GM23338 (cell line): Measurements from ENCODE around the gene FBXL14.

Experiments
- CTCF ChIP-seq, 2 experiments: fragments of 200-600 bp in 1 of 2; sonication (generic) in 1 of 2; conservative IDR thresholded peaks; 2 replicates each; pipeline versions ENCODE4 v1.5.1 to v1.6.1; 2016 to 2017; ENCODE audit warnings: antibody characterized with exemption in 2 of 2, low read depth in 2 of 2, mild to moderate bottlenecking in 2 of 2, moderate library complexity in 1 of 2
- ETS1 ChIP-seq: IDR thresholded peaks from 2 replicates; pipeline ENCODE4 v1.6.1; 2016; ENCODE audit warnings: antibody characterized with exemption
- EZH2 ChIP-seq: fragments of 200-600 bp; sonication (generic); IDR thresholded peaks from one replicate; pipeline ENCODE4 v1.8.0; 2017; ENCODE audit warnings: antibody characterized with exemption, mild to moderate bottlenecking, low read depth; ENCODE audit not compliant: unreplicated experiment
- JUNB ChIP-seq: IDR thresholded peaks from one replicate; pipeline ENCODE4 v1.6.1; 2016; ENCODE audit warnings: antibody characterized with exemption; ENCODE audit not compliant: unreplicated experiment
- POLR2AphosphoS5 ChIP-seq: IDR thresholded peaks from 2 replicates; pipeline ENCODE4 v1.6.1; 2016; ENCODE audit warnings: antibody characterized with exemption, low read depth
- REST ChIP-seq: IDR thresholded peaks from one replicate; pipeline ENCODE4 v1.6.1; 2018; ENCODE audit warnings: antibody characterized with exemption; ENCODE audit not compliant: unreplicated experiment
- STAT1 ChIP-seq: IDR thresholded peaks from one replicate; pipeline ENCODE4 v1.6.1; 2016; ENCODE audit warnings: antibody characterized with exemption; ENCODE audit not compliant: unreplicated experiment
- ZNF114 ChIP-seq: fragments of 250-450 bp; sonication (Bioruptor Pico); IDR thresholded peaks from 2 replicates; pipeline ENCODE4 v1.5.0; 2020; ENCODE audit warnings: mild to moderate bottlenecking, moderate library complexity
- ZNF331 ChIP-seq: fragments of 250-450 bp; sonication (Bioruptor Pico); IDR thresholded peaks from 2 replicates; pipeline ENCODE4 v1.5.0; 2020; ENCODE audit warnings: low read depth, mild to moderate bottlenecking, moderate library complexity

- TF ChIP-seq EZH2 (no peak), POLR2AphosphoS5 (no peak), JUNB (no peak), CTCF (conservative IDR thresholded peaks at IDR 0.05; ENCODE audit: low read depth in 2 of 2) (no peak), ZNF331 (no peak), ZNF114 (CRISPR knock-in tag) (no peak), STAT1 (no peak), ETS1 (no peak), REST (no peak)
These were observed 25.7 kb upstream of the FBXL14 start for GRCh38 chr12:1620092-1620491.
